Measurements from ENCODE around the gene SLC28A1. TPM values are rescaled to one million over a fixed set of nuclear protein-coding genes. Genes with fewer than 3 reads are reported as not detected.

The SLC28A1 gene
- total RNA-seq, 1 experiment from 2014 or later = not detected

GRCh38 chr15:84913360-84913723, 28.9 kb downstream of the SLC28A1 start:
- POLR2A ChIA-PET = no interaction called here
- no peaks in the 10 kb centered on the region for H3K36me3 Mint-ChIP-seq (ENCODE audit: insufficient read depth, unreplicated experiment)
- H3K9me3 Mint-ChIP-seq (ENCODE audit: unreplicated experiment) = no peaks in the 10 kb centered on the region
- H3K27ac Mint-ChIP-seq (ENCODE audit: low read depth, unreplicated experiment) = no peak overlapping the region
- H3K4me1 Mint-ChIP-seq (ENCODE audit: insufficient read depth, unreplicated experiment) = peaks cover 40% of the 10 kb centered on the region
- CTCF ChIA-PET = interaction anchor here (0.6 to 1.4 kb wide), 2 partner anchors 20 to 431 kb away, joined by 3 to 4 read pairs; no protein-coding TSS in a partner anchor
- no peak overlapping the region for H3K4me3 Mint-ChIP-seq (ENCODE audit: unreplicated experiment)
- TF ChIP-seq, protein P1, sequence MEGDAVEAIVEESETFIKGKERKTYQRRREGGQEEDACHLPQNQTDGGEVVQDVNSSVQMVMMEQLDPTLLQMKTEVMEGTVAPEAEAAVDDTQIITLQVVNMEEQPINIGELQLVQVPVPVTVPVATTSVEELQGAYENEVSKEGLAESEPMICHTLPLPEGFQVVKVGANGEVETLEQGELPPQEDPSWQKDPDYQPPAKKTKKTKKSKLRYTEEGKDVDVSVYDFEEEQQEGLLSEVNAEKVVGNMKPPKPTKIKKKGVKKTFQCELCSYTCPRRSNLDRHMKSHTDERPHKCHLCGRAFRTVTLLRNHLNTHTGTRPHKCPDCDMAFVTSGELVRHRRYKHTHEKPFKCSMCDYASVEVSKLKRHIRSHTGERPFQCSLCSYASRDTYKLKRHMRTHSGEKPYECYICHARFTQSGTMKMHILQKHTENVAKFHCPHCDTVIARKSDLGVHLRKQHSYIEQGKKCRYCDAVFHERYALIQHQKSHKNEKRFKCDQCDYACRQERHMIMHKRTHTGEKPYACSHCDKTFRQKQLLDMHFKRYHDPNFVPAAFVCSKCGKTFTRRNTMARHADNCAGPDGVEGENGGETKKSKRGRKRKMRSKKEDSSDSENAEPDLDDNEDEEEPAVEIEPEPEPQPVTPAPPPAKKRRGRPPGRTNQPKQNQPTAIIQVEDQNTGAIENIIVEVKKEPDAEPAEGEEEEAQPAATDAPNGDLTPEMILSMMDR (IDR thresholded peaks at IDR 0.05; ENCODE audit: unreplicated experiment) = no peak
- no peak for DNase-seq (ENCODE audit: unreplicated experiment)
- intact Hi-C loops (cut with micrococcal nuclease) = no loop called here
- BruUV-seq (replicated peaks) = no TSS peak
- H3K27me3 Mint-ChIP-seq (ENCODE audit: insufficient read depth, unreplicated experiment) = no peaks in the 10 kb centered on the region

DNA sequence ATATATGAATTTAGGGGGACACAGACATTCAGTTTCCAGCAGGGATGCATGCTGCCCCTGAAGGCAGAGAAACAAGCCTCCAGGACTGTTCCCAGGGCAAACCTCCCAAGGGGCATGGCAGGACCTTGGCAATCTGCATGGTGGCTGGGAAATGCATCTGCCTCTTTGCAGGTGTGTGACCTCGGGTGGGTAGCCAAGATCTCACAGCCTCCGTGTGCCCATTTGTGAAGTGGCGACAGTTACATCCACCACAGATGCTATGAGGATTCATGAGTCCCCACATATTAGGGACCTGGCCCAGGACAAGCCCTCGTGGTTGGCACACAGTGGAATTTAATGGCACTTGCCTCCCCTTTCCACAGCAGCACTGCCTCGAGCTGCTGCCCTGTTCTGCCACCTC, 29.9 kb downstream of the SLC28A1 start:
- Mint-ChIP-seq H3K9me3 (ENCODE audit: unreplicated experiment) (no peaks in the 10 kb centered on the region), H3K27ac (ENCODE audit: low read depth, unreplicated experiment) (peak overlapping the region; percentile 2), H3K4me3 (ENCODE audit: unreplicated experiment) (no peak overlapping the region), H3K27me3 (ENCODE audit: insufficient read depth, unreplicated experiment) (no peaks in the 10 kb centered on the region), H3K4me1 (ENCODE audit: insufficient read depth, unreplicated experiment) (peaks cover 40% of the 10 kb centered on the region), H3K36me3 (ENCODE audit: insufficient read depth, unreplicated experiment) (no peaks in the 10 kb centered on the region)
- DNase-seq (ENCODE audit: unreplicated experiment) = no peak
- ChIA-PET CTCF (interaction anchor here (0.7 to 1.4 kb wide), 5 partner anchors 10 to 90 kb away, joined by 3 to 5 read pairs (median 3); no protein-coding TSS in a partner anchor), POLR2A (interaction anchor here (0.7 to 1.1 kb wide), 2 partner anchors 9 to 322 kb away, joined by 3 to 5 read pairs; no protein-coding TSS in a partner anchor)
- TF ChIP-seq, protein P1 (IDR thresholded peaks at IDR 0.05; ENCODE audit: unreplicated experiment) = no peak
- BruUV-seq (replicated peaks) = no TSS peak
- intact Hi-C loops (cut with micrococcal nuclease) = no loop called here

- POLR2A ChIA-PET = interaction anchor here (0.7 to 1.1 kb wide), 3 partner anchors 9 to 322 kb away, joined by 3 to 5 read pairs (median 3); no protein-coding TSS in a partner anchor
- Mint-ChIP-seq H3K4me1 (ENCODE audit: insufficient read depth, unreplicated experiment) (peaks cover 40% of the 10 kb centered on the region), H3K27me3 (ENCODE audit: insufficient read depth, unreplicated experiment) (no peaks in the 10 kb centered on the region), H3K27ac (ENCODE audit: low read depth, unreplicated experiment) (peak overlapping the region; percentile 2), H3K9me3 (ENCODE audit: unreplicated experiment) (no peaks in the 10 kb centered on the region), H3K36me3 (ENCODE audit: insufficient read depth, unreplicated experiment) (no peaks in the 10 kb centered on the region), H3K4me3 (ENCODE audit: unreplicated experiment) (peak overlapping the region; percentile 1)
- intact Hi-C loops (cut with micrococcal nuclease) = no loop called here
- TF ChIP-seq, protein P1 (IDR thresholded peaks at IDR 0.05; ENCODE audit: unreplicated experiment) = no peak
- BruUV-seq (replicated peaks) = no TSS peak
- CTCF ChIA-PET = interaction anchor here (0.7 to 1.4 kb wide), 3 partner anchors 10 to 13 kb away, joined by 3 to 5 read pairs (median 4); no protein-coding TSS in a partner anchor
- peak; percentile 91 for DNase-seq (ENCODE audit: unreplicated experiment)
These were observed 30.6 kb downstream of the SLC28A1 start for GRCh38 chr15:84914909-84915605.

GRCh38 chr15:84915606-84915958, 31.1 kb downstream of the SLC28A1 start:
- CTCF ChIA-PET = interaction anchor here (0.6 to 1.4 kb wide), 2 partner anchors 10 to 13 kb away, joined by 3 to 4 read pairs; no protein-coding TSS in a partner anchor

More at GRCh38 chr15:84915606-84915958, 31.1 kb downstream of the SLC28A1 start:
- Mint-ChIP-seq H3K9me3 (ENCODE audit: unreplicated experiment) (no peaks in the 10 kb centered on the region), H3K4me3 (ENCODE audit: unreplicated experiment) (no peak overlapping the region), H3K27ac (ENCODE audit: low read depth, unreplicated experiment) (peak overlapping the region; percentile 2), H3K27me3 (ENCODE audit: insufficient read depth, unreplicated experiment) (no peaks in the 10 kb centered on the region), H3K36me3 (ENCODE audit: insufficient read depth, unreplicated experiment) (no peaks in the 10 kb centered on the region), H3K4me1 (ENCODE audit: insufficient read depth, unreplicated experiment) (peaks cover 39% of the 10 kb centered on the region)
- DNase-seq (ENCODE audit: unreplicated experiment) = peak; percentile 22
- TF ChIP-seq, protein P1 (IDR thresholded peaks at IDR 0.05; ENCODE audit: unreplicated experiment) = no peak
- no TSS peak for BruUV-seq (replicated peaks)
- intact Hi-C loops (cut with micrococcal nuclease) = no loop called here
- POLR2A ChIA-PET = no interaction called here
